Keratinocyte (primary cell): ENCODE data around the gene CNGA3. TPM values are rescaled to one million over a fixed set of nuclear protein-coding genes. Genes with fewer than 3 reads are reported as not detected.

Experiments used
- DNase-seq: peaks from one replicate; pipeline ENCODE4 v3.0.0-alpha.2; 2011; ENCODE audit warnings: low read depth, missing footprints, low spot score
- FAIRE-seq: peaks from 2 replicates; lab custom pipeline; 2011; peaks lifted over from hg19 to GRCh38; lab: Jason Lieb, UNC
- H2AFZ ChIP-seq: 2 replicates; pipeline ENCODE4 v1.6.0; 2012; ENCODE audit warnings: low read length, control low read depth, inconsistent platforms; ENCODE audit not compliant: control insufficient read depth
- H3K27ac ChIP-seq: 2 replicates; pipeline ENCODE4 v1.5.1; 2011; ENCODE audit warnings: low read length; ENCODE audit not compliant: control insufficient read depth, insufficient read depth
- H3K27me3 ChIP-seq: 3 replicates; pipeline ENCODE4 v1.6.0; 2011; ENCODE audit warnings: low read length; ENCODE audit not compliant: control insufficient read depth, insufficient read depth; ENCODE audit errors: extremely low read depth
- H3K36me3 ChIP-seq, 2 experiments: 2 replicates in 1 of 2; 3 replicates in 1 of 2; pipeline ENCODE4 v1.5.1; 2011; ENCODE audit warnings: low read length in 2 of 2, mild to moderate bottlenecking in 1 of 2; ENCODE audit not compliant: control insufficient read depth in 2 of 2, insufficient read depth in 2 of 2; ENCODE audit errors: extremely low read depth in 1 of 2
- H3K4me1 ChIP-seq: 3 replicates; pipeline ENCODE4 v1.5.1; 2011; ENCODE audit warnings: low read length; ENCODE audit not compliant: control insufficient read depth, insufficient read depth; ENCODE audit errors: extremely low read depth
- H3K4me2 ChIP-seq: 3 replicates; pipeline ENCODE4 v1.6.0; 2011; ENCODE audit warnings: low read depth, low read length; ENCODE audit not compliant: control insufficient read depth, insufficient read depth; ENCODE audit errors: extremely low read depth
- H3K4me3 ChIP-seq, 3 experiments: fragments of 200-600 bp in 1 of 3; sonication (generic) in 1 of 3; 2 replicates in 2 of 3; 3 replicates in 1 of 3; pipeline ENCODE4 v1.5.1; 2011 to 2016; ENCODE audit warnings: low read length in 3 of 3, mild to moderate bottlenecking in 3 of 3, control low read depth in 2 of 3, inconsistent platforms in 1 of 3, low read depth in 1 of 3, mixed read lengths in 1 of 3, mixed run types in 1 of 3, moderate library complexity in 1 of 3; ENCODE audit not compliant: control insufficient read depth in 2 of 3, insufficient read depth in 2 of 3; ENCODE audit errors: extremely low read depth in 1 of 3
- H3K79me2 ChIP-seq: 2 replicates; pipeline ENCODE4 v1.6.0; 2012; ENCODE audit warnings: low read length; ENCODE audit not compliant: control insufficient read depth, insufficient read depth
- H3K9ac ChIP-seq: 3 replicates; pipeline ENCODE4 v1.6.0; 2011; ENCODE audit warnings: low read length; ENCODE audit not compliant: control insufficient read depth, insufficient read depth; ENCODE audit errors: extremely low read depth
- H3K9me1 ChIP-seq: 3 replicates; pipeline ENCODE4 v1.6.0; 2011; ENCODE audit warnings: low read length; ENCODE audit not compliant: control insufficient read depth, insufficient read depth; ENCODE audit errors: extremely low read depth
- H3K9me3 ChIP-seq: 2 replicates; pipeline ENCODE4 v1.5.1; 2012; ENCODE audit warnings: low read depth, low read length; ENCODE audit not compliant: control insufficient read depth
- H4K20me1 ChIP-seq: 3 replicates; pipeline ENCODE4 v1.6.0; 2011; ENCODE audit warnings: low read length; ENCODE audit not compliant: control insufficient read depth, insufficient read depth; ENCODE audit errors: extremely low read depth
- CTCF ChIP-seq, 3 experiments: IDR thresholded peaks in 1 of 3; conservative IDR thresholded peaks in 1 of 3; optimal IDR thresholded peaks in 1 of 3; 2 replicates in 2 of 3; 3 replicates in 1 of 3; pipeline versions ENCODE3 to v1.5.1; 2011; ENCODE audit warnings: low read length in 3 of 3, mild to moderate bottlenecking in 3 of 3, moderate library complexity in 2 of 3, control low read depth in 1 of 3, inconsistent platforms in 1 of 3; ENCODE audit not compliant: insufficient read depth in 2 of 3; ENCODE audit errors: extremely low read depth in 1 of 3
- EZH2 ChIP-seq: IDR thresholded peaks from one replicate; pipeline ENCODE4 v1.6.1; 2012; ENCODE audit warnings: inconsistent platforms, mild to moderate bottlenecking, low read length, moderate library complexity
- dilution Hi-C: fragments of 300-500 bp; cut with MboI; formaldehyde crosslinking; loops from one replicate; pipeline ENCODE4 v1.7.0; 2020; ENCODE audit warnings: low sequenced_read_pairs; ENCODE audit not compliant: extremely low pct_ligation_motif_present
- polyA plus RNA-seq, 5 experiments: library from polyadenylated mRNA; depleted of rRNA in 3 of 5; stranded (reverse) in 3 of 5; stranded (forward) in 1 of 5; unstranded in 1 of 5; fragments of >200 nt; gene quantifications; 1 replicate in 1 of 5; 2 replicates in 3 of 5; 3 replicates in 1 of 5; pipeline versions ENCODE4 v1.2.1 to v1.2.3, GENCODE V29; 2011 to 2012; ENCODE audit warnings: missing spikeins in 2 of 5, low read depth in 1 of 5, low replicate concordance in 1 of 5

CNGA3 gene
- polyA plus RNA-seq, 1 donor (not counting 4 experiments of a cell fraction or from before 2014, with no cell fraction given), result 0.01 TPM

- no peak overlapping the region for H3K9ac ChIP-seq
- dilution Hi-C loops, result no loop called here
- no peaks in the 10 kb centered on the region for H3K9me3 ChIP-seq
- no peak overlapping the region for H3K4me3 ChIP-seq
- TF ChIP-seq CTCF (optimal IDR thresholded peaks at IDR 0.05 in 1 of 3, IDR thresholded peaks at IDR 0.05 in 1 of 3, conservative IDR thresholded peaks at IDR 0.05 in 1 of 3; ENCODE audit: extremely low read depth in 1 of 3, insufficient read depth in 2 of 3, low read length in 3 of 3) (no peak), EZH2 (no peak)
- no peaks in the 10 kb centered on the region for H4K20me1 ChIP-seq
- no peaks in the 10 kb centered on the region for H3K4me1 ChIP-seq
- DNase-seq, result no peak
- H3K36me3 ChIP-seq, result no peaks in the 10 kb centered on the region
- no peak overlapping the region for H3K4me2 ChIP-seq
- H3K27ac ChIP-seq, result no peak overlapping the region
- H3K9me1 ChIP-seq, result no peaks in the 10 kb centered on the region
- no peak for FAIRE-seq
- H3K27me3 ChIP-seq, result peaks cover 8% of the 10 kb centered on the region
- no peaks in the 10 kb centered on the region for H3K79me2 ChIP-seq
- H2AFZ ChIP-seq, result no peak overlapping the region
These were observed 36.7 kb upstream of the CNGA3 start for GRCh38 chr2:98309580-98309979.

- no peak for FAIRE-seq
- H2AFZ ChIP-seq, result no peak overlapping the region
These were observed 36.2 kb upstream of the CNGA3 start for GRCh38 chr2:98310010-98310409.

More at GRCh38 chr2:98310010-98310409, 36.2 kb upstream of the CNGA3 start:
- Histone ChIP-seq H4K20me1 (no peaks in the 10 kb centered on the region), H3K27me3 (peaks cover 8% of the 10 kb centered on the region), H3K4me1 (no peaks in the 10 kb centered on the region), H3K9me1 (no peaks in the 10 kb centered on the region), H3K27ac (no peak overlapping the region), H3K9me3 (no peaks in the 10 kb centered on the region), H3K36me3 (no peaks in the 10 kb centered on the region), H3K4me2 (no peak overlapping the region), H3K4me3 (no peak overlapping the region), H3K9ac (no peak overlapping the region), H3K79me2 (no peaks in the 10 kb centered on the region)
- TF ChIP-seq CTCF (optimal IDR thresholded peaks at IDR 0.05 in 1 of 3, IDR thresholded peaks at IDR 0.05 in 1 of 3, conservative IDR thresholded peaks at IDR 0.05 in 1 of 3; ENCODE audit: extremely low read depth in 1 of 3, insufficient read depth in 2 of 3, low read length in 3 of 3), result no peak
- TF ChIP-seq EZH2, result no peak
- DNase-seq, result no peak
- dilution Hi-C loops, result no loop called here
